ENCODE measurements around the gene RFC5.

DNA sequence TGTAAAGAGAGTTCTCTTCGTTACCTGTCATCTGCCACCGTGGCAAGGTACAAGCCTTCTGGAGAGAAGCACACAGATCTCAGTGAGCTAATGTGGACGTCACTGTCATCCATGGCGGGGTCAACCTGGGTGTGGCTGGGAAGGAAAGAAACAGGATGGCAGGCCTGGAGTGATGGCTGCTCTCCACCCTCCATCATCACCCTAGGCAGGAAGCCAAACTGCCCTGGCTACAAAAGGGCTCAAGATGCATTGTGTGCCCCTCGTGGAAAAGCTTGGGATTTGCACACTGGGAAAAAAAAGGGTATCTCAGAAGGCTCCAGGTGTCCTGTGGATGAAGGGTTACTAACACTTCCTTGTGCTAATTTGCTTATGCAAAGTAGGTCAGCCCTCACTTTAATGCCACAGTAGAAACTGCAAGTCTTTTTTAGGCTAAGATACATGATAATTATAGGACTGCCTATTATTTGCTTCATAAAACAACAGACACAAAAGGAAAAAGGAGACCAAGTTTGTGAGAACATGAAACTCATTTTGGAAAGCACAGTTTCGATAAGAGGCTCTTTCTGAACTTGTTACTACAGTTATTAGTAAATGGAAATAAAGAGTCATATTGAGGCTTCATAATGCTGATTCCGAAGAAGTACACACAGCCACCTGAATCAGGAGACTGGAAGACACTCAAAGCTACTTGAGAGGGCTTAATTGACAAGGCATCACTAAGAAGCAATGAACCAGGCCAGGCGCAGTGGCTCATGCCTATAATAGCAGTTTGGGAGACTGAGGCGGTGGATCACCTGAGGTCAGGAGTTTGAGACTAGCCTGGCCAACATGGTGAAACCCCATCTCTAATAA, 18.9 kb downstream of the RFC5 start:
- TF ChIP-seq HNF4A (conservative IDR thresholded peaks at IDR 0.05), result no peak
- TF ChIP-seq, protein P1, sequence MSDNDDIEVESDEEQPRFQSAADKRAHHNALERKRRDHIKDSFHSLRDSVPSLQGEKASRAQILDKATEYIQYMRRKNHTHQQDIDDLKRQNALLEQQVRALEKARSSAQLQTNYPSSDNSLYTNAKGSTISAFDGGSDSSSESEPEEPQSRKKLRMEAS (IDR thresholded peaks at IDR 0.05), result no peak
- TF ChIP-seq, protein P2, sequence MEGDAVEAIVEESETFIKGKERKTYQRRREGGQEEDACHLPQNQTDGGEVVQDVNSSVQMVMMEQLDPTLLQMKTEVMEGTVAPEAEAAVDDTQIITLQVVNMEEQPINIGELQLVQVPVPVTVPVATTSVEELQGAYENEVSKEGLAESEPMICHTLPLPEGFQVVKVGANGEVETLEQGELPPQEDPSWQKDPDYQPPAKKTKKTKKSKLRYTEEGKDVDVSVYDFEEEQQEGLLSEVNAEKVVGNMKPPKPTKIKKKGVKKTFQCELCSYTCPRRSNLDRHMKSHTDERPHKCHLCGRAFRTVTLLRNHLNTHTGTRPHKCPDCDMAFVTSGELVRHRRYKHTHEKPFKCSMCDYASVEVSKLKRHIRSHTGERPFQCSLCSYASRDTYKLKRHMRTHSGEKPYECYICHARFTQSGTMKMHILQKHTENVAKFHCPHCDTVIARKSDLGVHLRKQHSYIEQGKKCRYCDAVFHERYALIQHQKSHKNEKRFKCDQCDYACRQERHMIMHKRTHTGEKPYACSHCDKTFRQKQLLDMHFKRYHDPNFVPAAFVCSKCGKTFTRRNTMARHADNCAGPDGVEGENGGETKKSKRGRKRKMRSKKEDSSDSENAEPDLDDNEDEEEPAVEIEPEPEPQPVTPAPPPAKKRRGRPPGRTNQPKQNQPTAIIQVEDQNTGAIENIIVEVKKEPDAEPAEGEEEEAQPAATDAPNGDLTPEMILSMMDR (IDR thresholded peaks at IDR 0.05; ENCODE audit: low read depth, low read length, missing input control), result no peak
- TF ChIP-seq GABPA (IDR thresholded peaks at IDR 0.05 in 1 of 2, conservative IDR thresholded peaks at IDR 0.05 in 1 of 2), result no peak
- no peak for TF ChIP-seq HNF4G (IDR thresholded peaks at IDR 0.05)
- TF ChIP-seq RAD21 (IDR thresholded peaks at IDR 0.05), result no peak
- no peak for TF ChIP-seq EGR1 (IDR thresholded peaks at IDR 0.05; ENCODE audit: low read depth in 2 of 2)
- TF ChIP-seq, protein P3, sequence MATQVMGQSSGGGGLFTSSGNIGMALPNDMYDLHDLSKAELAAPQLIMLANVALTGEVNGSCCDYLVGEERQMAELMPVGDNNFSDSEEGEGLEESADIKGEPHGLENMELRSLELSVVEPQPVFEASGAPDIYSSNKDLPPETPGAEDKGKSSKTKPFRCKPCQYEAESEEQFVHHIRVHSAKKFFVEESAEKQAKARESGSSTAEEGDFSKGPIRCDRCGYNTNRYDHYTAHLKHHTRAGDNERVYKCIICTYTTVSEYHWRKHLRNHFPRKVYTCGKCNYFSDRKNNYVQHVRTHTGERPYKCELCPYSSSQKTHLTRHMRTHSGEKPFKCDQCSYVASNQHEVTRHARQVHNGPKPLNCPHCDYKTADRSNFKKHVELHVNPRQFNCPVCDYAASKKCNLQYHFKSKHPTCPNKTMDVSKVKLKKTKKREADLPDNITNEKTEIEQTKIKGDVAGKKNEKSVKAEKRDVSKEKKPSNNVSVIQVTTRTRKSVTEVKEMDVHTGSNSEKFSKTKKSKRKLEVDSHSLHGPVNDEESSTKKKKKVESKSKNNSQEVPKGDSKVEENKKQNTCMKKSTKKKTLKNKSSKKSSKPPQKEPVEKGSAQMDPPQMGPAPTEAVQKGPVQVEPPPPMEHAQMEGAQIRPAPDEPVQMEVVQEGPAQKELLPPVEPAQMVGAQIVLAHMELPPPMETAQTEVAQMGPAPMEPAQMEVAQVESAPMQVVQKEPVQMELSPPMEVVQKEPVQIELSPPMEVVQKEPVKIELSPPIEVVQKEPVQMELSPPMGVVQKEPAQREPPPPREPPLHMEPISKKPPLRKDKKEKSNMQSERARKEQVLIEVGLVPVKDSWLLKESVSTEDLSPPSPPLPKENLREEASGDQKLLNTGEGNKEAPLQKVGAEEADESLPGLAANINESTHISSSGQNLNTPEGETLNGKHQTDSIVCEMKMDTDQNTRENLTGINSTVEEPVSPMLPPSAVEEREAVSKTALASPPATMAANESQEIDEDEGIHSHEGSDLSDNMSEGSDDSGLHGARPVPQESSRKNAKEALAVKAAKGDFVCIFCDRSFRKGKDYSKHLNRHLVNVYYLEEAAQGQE (IDR thresholded peaks at IDR 0.05), result no peak
- TF ChIP-seq, protein P4, sequence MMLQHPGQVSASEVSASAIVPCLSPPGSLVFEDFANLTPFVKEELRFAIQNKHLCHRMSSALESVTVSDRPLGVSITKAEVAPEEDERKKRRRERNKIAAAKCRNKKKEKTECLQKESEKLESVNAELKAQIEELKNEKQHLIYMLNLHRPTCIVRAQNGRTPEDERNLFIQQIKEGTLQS (IDR thresholded peaks at IDR 0.05), result no peak
- no peak for TF ChIP-seq TAF1 (conservative IDR thresholded peaks at IDR 0.05)
- TF ChIP-seq RXRA (IDR thresholded peaks at IDR 0.05), result no peak
- TF ChIP-seq JUND (IDR thresholded peaks at IDR 0.05), result no peak
